ENCODE data around the gene TSFM. TPM values are rescaled to one million over a fixed set of nuclear protein-coding genes. Genes with fewer than 3 reads are reported as not detected.
A peak's percentile ranks its signal among the peaks of the same experiment; 100 is the strongest.

TSFM gene
- total and polyA plus RNA-seq, 9 of the 15 experiments (the other 6 are each of a cell fraction or from before 2014, with no cell fraction given) = 44.6 to 198 (median 60.2) TPM

DNA sequence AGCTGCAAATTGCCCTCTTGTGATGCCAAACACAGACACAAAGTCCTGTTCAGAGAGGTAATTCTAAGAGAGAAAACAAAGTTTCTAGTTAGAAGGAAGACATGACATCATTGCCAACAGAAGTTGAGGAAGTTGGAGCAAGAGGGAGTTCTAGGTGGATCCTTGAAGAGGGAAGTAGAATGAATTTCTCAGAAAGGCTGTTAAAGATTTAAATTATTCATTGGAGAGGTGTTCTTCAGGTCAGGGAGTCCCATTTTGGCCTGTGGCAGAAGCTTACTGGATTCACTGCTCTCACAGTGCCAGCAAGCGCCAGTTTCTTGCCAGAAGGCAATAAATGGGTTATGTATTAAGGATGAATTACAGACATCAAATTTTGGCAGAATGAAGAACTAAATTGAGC is 15.3 kb downstream of the TSFM start:
- H3K79me2 ChIP-seq (ENCODE audit: control insufficient read depth, insufficient read depth, low read length) = peaks cover 2% of the 10 kb centered on the region; the same call in 1 of the 3 replicates
- intact Hi-C loops (cut with micrococcal nuclease) = no loop called here

More for the DNA sequence above, 15.3 kb downstream of the TSFM start:
- Histone ChIP-seq H3K4me1 (replicated peaks in 1 of 2; ENCODE audit: control insufficient read depth in 2 of 2, insufficient read depth in 2 of 2, low read length in 2 of 2) (peaks cover 2 to 4% of the 10 kb centered on the region in 2 experiments; a peak in 2 of 5 replicates), H3K36me3 (ENCODE audit: control insufficient read depth, insufficient read depth, low read length) (peaks cover 67% of the 10 kb centered on the region), H3K27ac (ENCODE audit: extremely low read depth, low read depth, low read length) (no peak overlapping the region), H3K9ac (ENCODE audit: insufficient read depth in 1 of 2, low read depth in 2 of 2, low read length in 2 of 2) (no peak overlapping the region), H3K27me3 (ENCODE audit: control insufficient read depth in 2 of 2, insufficient read depth in 2 of 2, low read length in 2 of 2) (no peaks in the 10 kb centered on the region), H3K4me3 (no peak overlapping the region), H3K9me3 (replicated peaks; ENCODE audit: control insufficient read depth, insufficient read depth, low read depth, low read length) (no peaks in the 10 kb centered on the region), H3K9me1 (ENCODE audit: control insufficient read depth, insufficient read depth, low read length) (no peaks in the 10 kb centered on the region), H2AFZ (ENCODE audit: low read depth, low read length) (no peak overlapping the region), H4K20me1 (replicated peaks; ENCODE audit: control insufficient read depth, insufficient read depth, low read length) (no peaks in the 10 kb centered on the region), H3K4me2 (ENCODE audit: insufficient read depth, low read length) (no peak overlapping the region)
- DNase-seq (ENCODE audit: extremely low read depth in 1 of 4, low spot score in 3 of 4) (no peak), FAIRE-seq (no peak), ATAC-seq (no peak)
- POLR2A ChIA-PET = interaction anchor here (0.6 to 3.4 kb wide), 5 partner anchors 12 to 199 kb away, joined by 3 to 21 read pairs (median 4); partner anchors contain the start of gene CYP27B1
- BruUV-seq (replicated peaks) = no TSS peak
- CTCF ChIA-PET (ENCODE audit: low intra/inter-chr PET ratio) = no interaction called here
- TF ChIP-seq ETV6 (IDR thresholded peaks at IDR 0.05; ENCODE audit: borderline replicate concordance in 1 of 2, low read depth in 2 of 2, low read length in 1 of 2) = no peak
- TF ChIP-seq ETV6 (CRISPR knock-in tag; IDR thresholded peaks at IDR 0.05; ENCODE audit: borderline replicate concordance) = no peak
- no peak for TF ChIP-seq MBD1 (CRISPR knock-in tag; IDR thresholded peaks at IDR 0.05)
- no peak for TF ChIP-seq NKRF (IDR thresholded peaks at IDR 0.05; ENCODE audit: borderline replicate concordance)
- no peak for TF ChIP-seq EP400 (IDR thresholded peaks at IDR 0.05)
- no peak for TF ChIP-seq FOXM1 (IDR thresholded peaks at IDR 0.05; ENCODE audit: low read depth)
- TF ChIP-seq FOXM1 (CRISPR knock-in tag; IDR thresholded peaks at IDR 0.05; ENCODE audit: low read depth) = no peak
- no peak for TF ChIP-seq ZNF696 (CRISPR knock-in tag; conservative IDR thresholded peaks at IDR 0.05)
- TF ChIP-seq DIDO1 (tag; IDR thresholded peaks at IDR 0.05; ENCODE audit: low read depth) = no peak
- 0 out of 2 replicates have a peak, but pooled peaks have one; percentile 21 for TF ChIP-seq SUPT5H (IDR thresholded peaks at IDR 0.05)
- TF ChIP-seq, protein P1, sequence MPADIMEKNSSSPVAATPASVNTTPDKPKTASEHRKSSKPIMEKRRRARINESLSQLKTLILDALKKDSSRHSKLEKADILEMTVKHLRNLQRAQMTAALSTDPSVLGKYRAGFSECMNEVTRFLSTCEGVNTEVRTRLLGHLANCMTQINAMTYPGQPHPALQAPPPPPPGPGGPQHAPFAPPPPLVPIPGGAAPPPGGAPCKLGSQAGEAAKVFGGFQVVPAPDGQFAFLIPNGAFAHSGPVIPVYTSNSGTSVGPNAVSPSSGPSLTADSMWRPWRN (IDR thresholded peaks at IDR 0.05; ENCODE audit: low read depth) = no peak
- TF ChIP-seq PREB (CRISPR knock-in tag; IDR thresholded peaks at IDR 0.05) = no peak
- TF ChIP-seq NFRKB (IDR thresholded peaks at IDR 0.05; ENCODE audit: low read depth) = no peak
- no peak for TF ChIP-seq FOXK2 (conservative IDR thresholded peaks at IDR 0.05 in 1 of 2, IDR thresholded peaks at IDR 0.05 in 1 of 2; ENCODE audit: low read depth in 2 of 2)
- peak; percentile 28; the same call in 1 of the 2 replicates for TF ChIP-seq ATF7 (IDR thresholded peaks at IDR 0.05)
- no peak for TF ChIP-seq BRD9 (IDR thresholded peaks at IDR 0.05; ENCODE audit: low read depth, partially characterized antibody)
- TF ChIP-seq ZNF384 (IDR thresholded peaks at IDR 0.05; ENCODE audit: low read depth, low read length) = no peak
- TF ChIP-seq POLR2A (conservative IDR thresholded peaks at IDR 0.05) = 0 out of 2 replicates have a peak, but pooled peaks have one; percentile 24
- 100% methylated on average over 1 of the region's 1 CpG for WGBS (ENCODE audit: insufficient coverage, low coverage, missing lambda C conversion rate)
- in situ Hi-C loops (cut with MboI) = no loop called here

Measured in K562 (cell line).